ENCODE results near the gene TMEM121. TPM values are rescaled to one million over a fixed set of nuclear protein-coding genes. Genes with fewer than 3 reads are reported as not detected.
"Not testable (repeated sequence)": the region's sequence is repeated elsewhere in the genome, so short reads cannot be mapped to it uniquely, and the experiment has no call there.

Gene TMEM121
- total and polyA plus RNA-seq, 2 of the 4 experiments (the other 2 are of a cell fraction), result 2.7 to 6.3 TPM

DNA sequence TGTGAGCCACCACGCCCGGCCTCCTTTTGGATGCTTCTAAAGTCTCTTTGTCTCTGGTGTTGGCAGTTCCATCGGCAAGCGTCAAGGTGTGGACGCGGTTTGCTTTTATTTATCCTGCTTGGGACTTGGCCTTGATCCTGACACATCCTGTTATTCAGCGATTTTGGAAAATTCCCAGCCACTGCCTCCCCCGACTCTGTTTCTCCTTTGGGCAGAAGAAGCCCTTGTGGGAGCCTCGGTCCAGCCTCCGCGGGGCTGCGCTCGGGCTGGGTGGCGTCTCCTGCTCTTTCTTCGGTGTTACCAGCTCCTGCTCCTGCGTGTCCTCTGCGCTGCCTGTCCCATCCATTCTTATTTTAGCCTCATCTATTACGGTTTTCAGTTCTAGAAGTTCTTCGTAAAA is 31.3 kb downstream of the TMEM121 start:
- H2BK5ac ChIP-seq (ENCODE audit: low read depth, low read length, poor library complexity, severe bottlenecking); H2BK120ac ChIP-seq (ENCODE audit: low read depth, low read length); H2AFZ ChIP-seq (replicated peaks; ENCODE audit: low read length, poor library complexity); DNase-seq; H3K4me3 ChIP-seq (ENCODE audit: insufficient read depth, low read depth, low read length); intact Hi-C loops (cut with micrococcal nuclease); H2BK15ac ChIP-seq (ENCODE audit: low read depth, low read length); H3K18ac ChIP-seq (ENCODE audit: low read depth, low read length); H2BK20ac ChIP-seq (ENCODE audit: low read depth, low read length); H2AK5ac ChIP-seq (ENCODE audit: low read depth, low read length); H3K79me1 ChIP-seq (ENCODE audit: low read depth in 1 of 2, low read length in 2 of 2); H3K27ac ChIP-seq (ENCODE audit: insufficient read depth, low read length); BruUV-seq (replicated peaks); CTCF ChIA-PET; H4K5ac ChIP-seq (ENCODE audit: low read depth, low read length); H3K9me1 ChIP-seq (ENCODE audit: insufficient read depth, low read length); ATAC-seq (ENCODE audit: low read depth); H3K23ac ChIP-seq (ENCODE audit: low read depth, low read length); H3K4me1 ChIP-seq (ENCODE audit: control insufficient read depth, insufficient read depth, low read length); H3K4ac ChIP-seq (ENCODE audit: low read depth, low read length); H3K56ac ChIP-seq (ENCODE audit: extremely low read depth, insufficient read depth, low read length); H4K20me1 ChIP-seq (ENCODE audit: insufficient read depth, low read length); in situ Hi-C loops (cut with MboI; ENCODE audit: low sequenced_read_pairs); H2AK9ac ChIP-seq (replicated peaks; ENCODE audit: low read depth, low read length, poor library complexity); POLR2A ChIA-PET (ENCODE audit: unreplicated experiment); H3K36me3 ChIP-seq (ENCODE audit: control insufficient read depth, insufficient read depth, low read length); H3K14ac ChIP-seq (replicated peaks; ENCODE audit: low read depth, low read length); H4K8ac ChIP-seq (ENCODE audit: low read depth in 2 of 2, low read length in 2 of 2); H4K91ac ChIP-seq (ENCODE audit: insufficient read depth, low read depth, low read length); dilution Hi-C loops (cut with HindIII; ENCODE audit: low sequenced_read_pairs, unreplicated experiment); H3K4me2 ChIP-seq (ENCODE audit: low read depth, low read length); H3K9me3 ChIP-seq (ENCODE audit: control insufficient read depth, insufficient read depth, low read length); H3K9ac ChIP-seq (ENCODE audit: low read depth, low read length); H3K27me3 ChIP-seq (ENCODE audit: control insufficient read depth, insufficient read depth, low read length): not testable (repeated sequence)
- no CpG with 5 or more reads among the region's 19 CpGs for WGBS, 2 experiments (ENCODE audit: extremely low coverage in 2 of 2, insufficient read length in 1 of 2)

DNA sequence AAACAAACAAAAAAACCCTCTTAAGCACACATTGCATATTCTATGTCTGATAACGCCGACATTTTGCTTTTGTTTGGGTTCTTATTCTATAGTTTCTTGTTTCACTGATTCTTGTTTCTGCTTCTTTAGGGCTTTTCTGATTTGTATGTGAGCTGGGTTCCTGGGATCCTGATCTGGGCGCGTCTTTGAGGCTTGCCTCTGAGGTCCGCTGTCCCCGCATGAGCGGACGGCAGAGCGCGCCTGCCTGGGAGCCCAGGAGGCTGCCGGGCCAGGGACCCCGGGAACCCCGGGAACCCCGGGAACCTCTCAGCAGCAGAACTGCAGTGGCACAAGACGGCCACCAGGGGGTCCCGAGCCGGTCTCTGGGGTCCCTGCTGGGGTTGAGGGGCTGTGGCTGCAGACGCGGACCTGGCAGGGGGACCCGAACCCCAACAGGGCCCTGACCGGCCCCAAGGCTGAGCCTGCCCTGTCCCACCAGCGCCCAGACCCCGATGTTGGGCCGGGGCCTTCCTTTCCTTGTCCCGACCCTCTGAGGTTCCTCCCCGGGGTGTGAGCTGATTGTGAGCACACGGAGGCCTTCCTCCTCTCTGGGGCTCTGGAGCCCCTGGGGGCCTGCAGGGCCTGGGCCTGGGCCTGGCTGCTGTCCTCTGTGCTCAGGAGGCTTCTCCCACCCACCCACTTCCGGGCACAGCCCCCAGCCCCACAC is 32.2 kb downstream of the TMEM121 start:
- H2BK20ac ChIP-seq (ENCODE audit: low read depth, low read length); POLR2A ChIA-PET (ENCODE audit: unreplicated experiment); BruUV-seq (replicated peaks); dilution Hi-C loops (cut with HindIII; ENCODE audit: low sequenced_read_pairs, unreplicated experiment); DNase-seq; H2BK15ac ChIP-seq (ENCODE audit: low read depth, low read length); H2AK5ac ChIP-seq (ENCODE audit: low read depth, low read length); H3K9me1 ChIP-seq (ENCODE audit: insufficient read depth, low read length); ATAC-seq (ENCODE audit: low read depth); H3K9ac ChIP-seq (ENCODE audit: low read depth, low read length); H3K4me1 ChIP-seq (ENCODE audit: control insufficient read depth, insufficient read depth, low read length); H3K4me2 ChIP-seq (ENCODE audit: low read depth, low read length); H4K20me1 ChIP-seq (ENCODE audit: insufficient read depth, low read length); H2AFZ ChIP-seq (replicated peaks; ENCODE audit: low read length, poor library complexity); H4K91ac ChIP-seq (ENCODE audit: insufficient read depth, low read depth, low read length); H3K79me1 ChIP-seq (ENCODE audit: low read depth in 1 of 2, low read length in 2 of 2); H2BK5ac ChIP-seq (ENCODE audit: low read depth, low read length, poor library complexity, severe bottlenecking); H3K27me3 ChIP-seq (ENCODE audit: control insufficient read depth, insufficient read depth, low read length); in situ Hi-C loops (cut with MboI; ENCODE audit: low sequenced_read_pairs); intact Hi-C loops (cut with micrococcal nuclease); H4K8ac ChIP-seq (ENCODE audit: low read depth in 2 of 2, low read length in 2 of 2); H3K27ac ChIP-seq (ENCODE audit: insufficient read depth, low read length); H3K9me3 ChIP-seq (ENCODE audit: control insufficient read depth, insufficient read depth, low read length); H3K14ac ChIP-seq (replicated peaks; ENCODE audit: low read depth, low read length); H3K4me3 ChIP-seq (ENCODE audit: insufficient read depth, low read depth, low read length); H3K18ac ChIP-seq (ENCODE audit: low read depth, low read length); H2AK9ac ChIP-seq (replicated peaks; ENCODE audit: low read depth, low read length, poor library complexity); H3K23ac ChIP-seq (ENCODE audit: low read depth, low read length); H3K4ac ChIP-seq (ENCODE audit: low read depth, low read length); H3K36me3 ChIP-seq (ENCODE audit: control insufficient read depth, insufficient read depth, low read length); CTCF ChIA-PET; H4K5ac ChIP-seq (ENCODE audit: low read depth, low read length); H3K56ac ChIP-seq (ENCODE audit: extremely low read depth, insufficient read depth, low read length); H2BK120ac ChIP-seq (ENCODE audit: low read depth, low read length): not testable (repeated sequence)
- WGBS, 2 experiments (ENCODE audit: extremely low coverage in 2 of 2, insufficient read length in 1 of 2), result no CpG with 5 or more reads among the region's 28 CpGs

All from IMR-90 (cell line).